ENCODE measurements around the gene IGSF3.
A peak's percentile ranks its signal among the peaks of the same experiment; 100 is the strongest.
"Not testable (repeated sequence)": the region's sequence is repeated elsewhere in the genome, so short reads cannot be mapped to it uniquely, and the experiment has no call there.

IGSF3 gene

DNA sequence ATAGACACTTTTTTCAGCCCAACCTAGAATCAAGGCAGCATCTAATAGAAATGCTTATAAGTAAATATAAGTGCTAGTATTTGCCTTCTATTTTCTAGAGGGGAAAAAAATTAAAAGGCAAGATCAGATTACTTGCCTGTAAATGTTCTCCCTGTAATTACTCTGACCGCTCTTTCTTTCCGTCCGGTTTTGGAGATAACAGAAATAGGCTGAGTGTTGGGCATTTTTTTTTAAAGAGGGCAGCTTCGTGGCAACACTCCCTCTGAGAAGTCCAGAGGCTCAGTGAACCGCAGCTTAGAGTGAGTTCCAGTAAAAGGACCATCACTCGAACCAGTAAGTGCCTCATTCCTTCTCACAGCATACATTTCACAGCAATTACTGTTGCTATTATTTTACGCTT, 40.6 kb downstream of the IGSF3 start:
- not testable (repeated sequence) for DNase-seq

DNA sequence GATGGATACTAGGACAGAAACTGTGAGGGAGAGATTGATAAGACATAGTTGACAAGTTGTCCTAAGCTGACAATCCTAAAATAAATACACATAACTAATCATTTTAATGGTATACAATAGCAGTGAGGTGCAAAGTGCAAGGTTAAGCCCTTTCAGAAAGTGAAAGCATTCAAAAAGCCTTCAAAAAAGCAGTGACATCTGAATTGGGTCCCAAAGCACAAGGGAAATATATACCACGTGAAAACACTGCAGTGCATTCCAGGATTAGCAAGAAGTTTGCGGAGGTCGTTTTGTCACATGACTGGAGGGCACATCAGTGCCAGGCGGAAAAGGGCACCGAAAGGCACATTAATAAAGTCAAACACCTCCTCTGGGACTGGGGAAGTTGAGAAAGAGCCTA, 42.4 kb downstream of the IGSF3 start:
- DNase-seq = not testable (repeated sequence)

DNA sequence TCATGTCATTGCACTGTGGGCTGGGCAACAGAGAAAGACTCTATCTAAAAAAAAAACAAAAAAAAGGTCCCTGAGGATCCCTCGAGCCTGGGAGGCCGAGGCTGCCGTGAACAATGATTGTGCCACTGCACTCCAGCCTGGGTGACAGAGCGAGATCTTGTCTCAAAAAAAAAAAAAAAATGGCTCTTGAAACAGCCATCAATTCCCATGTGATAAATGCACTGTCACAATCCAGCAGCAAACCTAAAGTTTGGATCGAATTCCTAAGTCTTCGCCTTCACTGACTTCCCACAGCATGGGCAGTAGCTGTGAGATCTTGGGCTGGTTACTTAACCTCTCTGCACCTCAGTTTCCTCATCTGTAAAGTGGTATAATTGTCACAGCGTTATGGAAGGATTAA, 43.5 kb downstream of the IGSF3 start:
- no peak for DNase-seq

DNA sequence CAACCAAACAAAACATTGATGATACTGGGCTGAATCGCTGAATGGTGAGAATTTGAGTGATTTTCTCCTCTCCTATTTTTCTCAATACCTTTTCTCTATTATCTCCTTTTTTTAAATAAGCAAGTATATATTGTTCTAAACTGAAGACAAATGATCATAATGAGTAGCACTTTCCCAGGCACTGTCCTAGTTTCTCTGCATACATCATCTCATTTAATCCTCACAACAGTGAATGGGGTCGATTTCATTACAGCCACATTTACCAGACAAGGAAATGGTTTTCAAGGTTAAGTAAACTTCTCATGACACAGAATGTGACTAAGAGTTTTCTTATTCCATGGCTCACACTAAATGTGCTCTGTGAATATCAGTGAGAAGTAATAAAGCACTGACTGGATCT, 45.0 kb downstream of the IGSF3 start:
- not testable (repeated sequence) for DNase-seq

DNA sequence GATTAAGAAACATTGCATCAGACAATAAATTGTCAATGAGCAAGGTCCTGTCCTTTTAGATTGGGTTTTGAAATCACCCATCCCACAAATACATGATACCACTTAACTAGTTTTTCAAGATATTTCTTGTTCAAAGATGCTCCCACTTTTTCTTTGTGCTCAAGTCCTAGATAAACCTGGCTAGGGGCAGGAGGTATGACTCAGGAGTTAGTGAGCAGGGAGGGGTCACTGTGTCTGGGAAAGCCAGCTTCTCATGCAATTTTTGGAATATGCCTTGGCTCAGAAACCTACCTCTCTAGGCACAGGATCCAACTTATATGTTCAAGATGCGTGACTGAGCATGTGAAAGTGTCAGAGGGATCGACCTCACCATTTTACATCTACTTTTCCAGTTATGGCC, 45.8 kb downstream of the IGSF3 start:
- not testable (repeated sequence) for DNase-seq

DNA sequence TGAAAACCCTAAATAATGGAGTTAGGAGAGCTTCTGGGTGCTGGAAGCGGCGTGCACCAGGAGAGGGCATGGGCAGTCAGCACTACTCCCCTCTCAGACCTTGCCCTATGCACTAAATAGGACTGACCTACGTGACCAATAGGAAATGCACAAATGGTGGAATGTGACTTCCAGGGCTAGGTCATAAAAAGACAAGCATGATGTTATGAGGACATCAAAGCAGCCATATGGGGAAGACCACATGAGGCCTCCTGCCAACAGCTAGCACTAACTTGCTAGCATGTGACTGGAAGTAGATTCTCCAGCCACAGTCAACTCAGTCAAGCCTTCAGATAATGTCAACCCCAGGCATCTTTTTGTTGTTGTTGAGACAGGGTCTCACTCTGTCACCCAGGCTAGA, 47.1 kb downstream of the IGSF3 start:
- not testable (repeated sequence) for DNase-seq

DNA sequence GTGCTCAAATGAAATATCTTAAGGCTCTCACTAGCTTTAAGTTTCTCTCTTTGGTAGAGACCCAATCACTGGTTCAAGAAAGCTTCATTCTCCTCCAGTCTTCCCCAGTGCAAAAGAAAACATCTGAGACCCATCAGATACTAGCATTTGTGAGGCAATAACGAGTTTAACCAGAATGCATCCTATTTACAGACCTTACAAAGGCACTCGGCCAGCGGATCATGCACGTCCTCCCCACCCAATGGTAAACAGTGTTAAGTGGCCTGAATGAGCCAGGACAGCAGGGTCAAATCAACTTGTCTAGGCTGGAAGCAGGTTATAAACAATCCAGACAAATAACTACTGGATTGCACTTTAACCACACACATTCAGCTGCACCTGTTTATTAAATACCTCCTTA, 48.4 kb downstream of the IGSF3 start:
- DNase-seq = not testable (repeated sequence)

DNA sequence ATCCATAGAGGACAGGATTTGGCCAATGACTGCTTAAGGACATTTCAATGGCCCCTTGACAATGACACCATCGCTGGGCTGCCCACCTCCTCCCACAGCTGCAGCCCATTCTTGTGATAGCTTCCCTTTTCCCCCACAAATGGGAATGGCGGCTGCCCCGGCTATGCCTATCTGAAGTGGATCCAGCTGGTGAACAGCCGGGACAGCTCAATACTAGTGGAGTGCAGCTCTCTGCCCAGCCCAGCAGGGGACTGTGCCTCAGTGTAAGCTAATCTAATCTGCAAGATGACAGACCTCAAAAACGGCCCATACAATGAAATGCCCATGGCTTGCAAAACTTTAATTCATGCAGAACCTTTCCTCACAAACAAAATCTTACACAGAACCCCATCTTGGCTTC, 49.7 kb downstream of the IGSF3 start:
- DNase-seq = not testable (repeated sequence)

DNA sequence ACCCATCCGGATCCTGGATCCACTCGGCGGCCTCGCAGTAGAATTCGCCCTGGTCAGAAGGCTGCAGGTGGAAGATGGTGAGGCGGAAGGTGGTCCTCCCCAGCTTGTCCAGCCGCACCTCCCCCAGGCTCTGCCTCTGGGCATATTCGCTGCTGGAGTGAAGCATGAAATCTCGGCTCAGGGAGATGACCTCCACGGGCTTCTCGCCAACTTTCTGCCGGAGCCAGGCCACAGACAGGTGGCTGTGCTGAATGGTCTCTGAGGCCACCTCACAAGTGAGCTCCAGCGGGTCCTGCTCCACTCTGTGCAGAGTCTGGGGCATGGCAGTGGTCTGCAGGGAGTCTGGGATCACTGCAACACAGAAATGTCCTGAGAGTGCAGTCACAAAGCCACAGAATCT, 53.7 kb downstream of the IGSF3 start:
- not testable (repeated sequence) for DNase-seq

DNA sequence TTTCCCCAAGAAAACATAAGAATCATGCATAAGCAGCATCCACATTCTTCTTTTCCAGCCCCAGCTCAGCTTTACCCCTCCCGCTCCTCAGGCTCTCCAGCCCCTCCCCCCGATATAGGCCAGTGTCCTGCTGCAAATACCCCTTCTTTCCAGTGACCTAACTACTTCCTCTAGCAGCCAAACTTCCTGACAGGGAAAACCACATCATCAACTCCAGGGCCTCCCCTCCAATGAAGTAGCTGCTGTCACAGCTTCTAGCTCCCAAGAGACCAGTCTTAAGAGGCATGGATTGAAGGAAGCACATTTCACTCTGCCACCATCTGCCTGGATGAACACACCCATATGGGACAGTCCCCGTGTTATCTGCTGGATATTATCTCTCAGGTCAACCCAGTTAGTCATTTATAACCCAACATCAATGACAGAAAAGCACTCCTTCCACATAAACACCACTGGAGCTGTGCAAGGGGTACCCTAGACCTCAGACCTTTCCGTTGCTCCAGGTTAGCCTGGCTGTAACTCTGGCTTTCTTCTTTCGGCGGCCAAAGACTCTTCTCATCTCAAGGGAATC, 57.6 kb downstream of the IGSF3 start:
- DNase-seq = not testable (repeated sequence)

DNA sequence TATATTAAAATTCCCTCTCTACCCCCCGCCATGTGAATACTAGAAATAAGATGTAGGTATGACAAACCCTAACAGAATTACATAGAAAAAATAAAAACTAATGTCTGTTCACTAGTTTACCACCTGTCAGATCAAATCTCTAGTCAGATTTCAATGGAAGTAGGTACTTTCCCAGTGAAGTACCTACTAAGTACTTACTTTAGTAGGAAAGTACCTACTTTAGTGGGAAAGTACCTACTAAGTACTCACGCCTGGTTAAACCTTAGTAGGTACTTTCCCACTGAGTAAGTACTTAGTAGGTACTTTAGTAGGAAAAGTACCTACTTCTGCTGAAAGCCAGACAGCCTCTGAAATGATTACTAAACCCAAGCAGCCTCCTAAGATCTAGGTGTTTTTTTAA, 58.7 kb downstream of the IGSF3 start:
- DNase-seq = peak; percentile 23

DNA sequence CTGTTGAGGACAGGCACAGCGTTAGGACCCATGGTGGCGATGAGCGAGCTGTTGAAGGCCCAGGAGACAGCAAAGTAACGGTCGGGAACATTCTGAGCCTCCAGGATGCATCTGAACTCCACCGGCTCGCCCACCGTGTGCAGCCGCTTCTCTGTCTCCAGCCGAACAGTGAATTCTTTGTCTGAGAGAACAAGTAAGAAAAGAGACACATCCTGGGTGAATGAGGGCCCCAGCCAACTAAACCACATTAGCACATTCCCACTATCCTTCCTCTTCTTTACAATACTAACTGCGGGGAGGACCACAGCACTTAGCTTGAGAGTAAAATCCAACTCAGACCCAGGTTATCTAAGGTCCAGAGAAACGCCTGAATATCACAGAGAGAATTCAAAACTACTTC, 59.4 kb downstream of the IGSF3 start:
- DNase-seq = not testable (repeated sequence)

DNA sequence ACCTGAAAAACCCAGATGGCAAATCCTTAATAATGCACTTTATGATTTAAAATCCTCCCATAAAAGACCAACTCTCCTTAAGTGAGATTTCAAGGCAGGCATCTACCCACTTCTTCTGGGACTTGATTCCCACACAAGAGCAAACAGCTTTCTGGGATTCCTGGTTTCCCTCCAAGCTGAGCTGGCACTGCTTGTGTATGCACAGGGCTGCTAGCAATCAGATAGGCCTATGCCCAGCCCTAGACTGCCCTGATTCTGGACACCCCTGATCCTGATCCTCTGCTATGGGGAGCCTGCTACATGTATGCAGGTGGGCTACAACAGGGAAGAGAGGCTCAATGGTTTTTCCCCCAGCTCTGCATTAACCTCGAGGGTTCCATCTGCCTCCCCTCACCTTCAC, 60.1 kb downstream of the IGSF3 start:
- DNase-seq = not testable (repeated sequence)

DNA sequence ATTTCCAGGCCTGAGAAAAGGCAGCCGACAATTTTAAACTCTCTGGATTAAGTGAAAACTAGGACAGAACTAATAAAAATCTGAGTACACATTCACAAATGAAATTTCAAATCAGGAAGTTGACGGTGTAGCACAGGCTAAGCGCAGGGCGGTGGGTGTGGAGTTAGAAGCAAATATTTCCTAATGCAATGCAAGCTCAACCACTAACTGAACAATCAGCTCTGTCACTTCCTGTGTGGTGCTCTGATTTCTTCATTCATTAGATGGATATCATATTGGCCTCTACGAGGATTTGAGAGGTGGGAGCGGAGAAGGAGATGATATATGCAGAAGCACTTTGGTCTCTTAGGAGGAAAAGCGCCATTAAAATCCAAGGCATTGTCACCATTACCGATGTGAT, 61.5 kb downstream of the IGSF3 start:
- DNase-seq = peak; percentile 14

DNA sequence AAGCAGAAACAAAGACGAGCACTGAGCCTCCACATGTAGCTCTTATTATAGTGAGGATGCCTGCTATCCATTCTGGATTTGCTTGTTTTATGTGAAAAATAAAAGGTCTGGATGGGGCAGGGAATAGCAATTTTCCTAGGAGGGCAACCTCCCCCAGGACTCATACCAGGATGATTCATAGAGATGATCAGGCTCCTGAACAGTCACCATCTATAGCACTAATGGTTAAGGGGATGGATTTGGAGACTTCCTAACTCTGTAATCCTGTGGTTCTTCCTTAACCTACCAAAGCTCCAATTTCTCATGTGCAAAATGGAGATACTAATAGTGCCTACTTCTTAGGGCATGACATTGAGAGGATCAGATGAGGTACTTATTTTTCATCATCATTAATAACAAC, 62.2 kb downstream of the IGSF3 start:
- DNase-seq = no peak

DNA sequence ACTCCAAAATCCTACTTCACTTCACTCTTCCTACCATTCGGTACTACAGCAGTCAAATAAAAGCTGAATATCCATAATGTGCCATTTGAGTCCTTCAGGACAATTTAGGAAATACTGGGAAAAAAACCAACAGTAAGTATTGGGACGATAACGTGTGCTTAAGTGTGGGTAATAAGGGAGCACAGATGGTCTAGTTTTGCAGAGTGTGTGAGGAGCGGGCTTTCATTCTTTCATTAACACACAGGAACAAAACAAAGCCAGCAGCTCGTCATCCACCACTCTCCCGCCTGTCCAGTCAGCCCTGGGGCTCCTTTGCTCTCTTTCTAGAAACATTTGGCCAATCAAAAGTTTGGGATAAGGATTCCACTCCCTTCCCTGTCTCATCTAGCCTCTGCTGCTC, 63.1 kb downstream of the IGSF3 start:
- not testable (repeated sequence) for DNase-seq

DNA sequence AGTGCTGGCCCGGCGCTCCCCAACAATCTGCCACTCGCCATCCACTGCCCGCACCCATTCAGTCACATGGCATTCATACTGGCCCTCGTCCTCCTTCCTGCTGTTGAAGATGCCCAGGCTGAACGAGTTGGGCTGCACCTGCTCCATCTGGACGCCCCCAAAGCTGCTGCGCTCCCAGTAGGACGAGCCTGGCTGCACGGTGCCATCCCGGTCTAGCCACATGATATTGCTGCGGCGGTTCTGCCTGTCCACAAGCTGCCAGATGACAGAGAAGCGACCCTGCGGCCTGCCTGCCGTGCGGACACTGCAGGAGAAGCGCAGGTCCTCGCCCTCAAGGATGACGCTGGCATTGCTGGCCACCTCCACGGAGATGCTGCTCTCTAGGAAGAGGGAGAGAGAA, 63.9 kb downstream of the IGSF3 start:
- DNase-seq = not testable (repeated sequence)

DNA sequence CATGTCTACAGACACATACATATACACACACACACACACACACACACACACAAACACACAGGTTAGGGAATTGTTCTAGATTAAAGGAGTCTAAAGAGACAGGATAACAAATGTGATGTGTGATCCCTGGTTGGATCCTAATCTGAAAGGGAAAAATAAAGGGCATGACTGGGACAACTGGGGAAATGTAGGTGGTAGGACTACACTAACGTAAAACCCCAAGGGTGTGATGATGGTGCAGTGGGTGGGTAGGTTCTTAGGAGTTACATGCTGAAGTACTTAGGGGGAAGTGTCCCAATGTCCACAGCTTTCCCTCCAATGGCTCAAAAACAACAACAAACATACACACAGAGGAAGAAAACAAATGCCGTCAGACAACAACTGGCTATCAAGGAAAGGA, 68.2 kb downstream of the IGSF3 start:
- not testable (repeated sequence) for DNase-seq

DNA sequence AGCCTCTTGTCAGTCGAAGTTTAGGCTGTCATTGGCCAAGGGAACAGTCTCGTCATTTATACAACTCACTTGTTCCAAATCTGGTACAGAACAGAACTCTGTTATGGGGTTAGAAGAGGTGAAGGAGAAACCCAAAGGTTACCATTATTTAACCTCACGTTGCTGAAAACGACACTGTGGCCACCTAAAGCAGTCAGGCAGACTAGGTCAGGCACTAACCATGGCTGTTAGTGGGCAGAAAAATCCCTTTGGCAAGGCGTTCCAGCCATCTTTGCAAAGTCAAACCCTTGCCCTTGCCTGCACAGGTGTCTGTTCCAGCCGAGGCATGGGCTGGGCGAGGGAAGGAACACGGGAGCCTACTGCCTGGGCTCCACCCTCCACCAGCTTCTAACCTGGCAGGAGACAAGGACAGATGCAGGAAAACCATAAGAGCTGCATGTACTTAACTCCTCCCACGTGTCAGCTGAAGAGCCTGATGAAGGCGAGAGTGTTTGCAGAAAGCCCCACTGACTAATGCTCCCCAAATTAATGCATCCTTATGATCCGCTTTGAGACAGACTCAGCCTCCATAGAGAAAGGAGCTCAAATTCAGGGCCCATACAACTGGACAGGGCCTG, 69.0 kb downstream of the IGSF3 start:
- DNase-seq = not testable (repeated sequence)

DNA sequence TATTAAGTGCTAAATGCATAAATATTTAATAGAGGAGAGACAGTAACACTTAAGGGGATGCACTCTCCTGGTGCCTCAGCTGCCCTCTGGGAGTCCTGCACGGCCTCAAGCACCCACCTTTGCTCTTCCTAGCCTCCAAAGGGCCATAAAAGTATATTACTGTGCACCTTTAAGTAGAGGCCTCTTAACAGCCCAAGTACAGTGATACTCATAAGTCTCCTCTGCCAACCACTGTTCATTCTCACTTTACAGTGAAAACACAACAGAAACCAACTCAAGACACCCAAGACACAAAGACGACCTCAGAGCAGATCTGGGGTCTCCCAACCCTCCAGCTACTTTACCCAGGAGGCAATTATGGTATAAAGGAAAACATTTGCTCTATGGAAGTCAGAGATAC, 70.1 kb downstream of the IGSF3 start:
- peak; percentile 43 for DNase-seq

DNA sequence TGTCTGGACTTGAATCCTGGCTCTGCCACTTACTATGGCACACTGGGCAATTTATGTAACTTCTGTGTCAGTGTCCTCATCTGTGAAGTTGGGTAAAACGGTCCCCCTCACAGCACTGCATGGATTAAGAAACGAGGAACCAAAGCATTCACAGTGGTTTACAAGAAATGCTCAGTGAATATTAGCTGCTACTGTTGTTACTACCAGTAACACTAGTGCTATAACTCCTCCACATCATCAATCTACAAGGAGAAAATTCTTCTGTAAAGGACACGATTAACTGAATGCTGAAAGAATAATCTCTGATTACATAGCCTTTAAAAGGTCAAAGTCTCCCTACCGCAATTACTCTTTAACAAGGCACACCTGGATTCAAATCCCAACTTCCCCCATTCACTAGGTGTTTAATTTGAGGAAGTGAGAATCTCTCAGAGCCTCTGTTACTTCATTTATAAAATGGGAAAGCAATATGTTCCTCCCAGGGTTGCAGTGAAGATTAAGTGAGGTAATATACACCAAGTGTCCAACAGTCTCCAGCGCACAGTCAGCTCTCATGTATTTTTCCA, 70.7 kb downstream of the IGSF3 start:
- not testable (repeated sequence) for DNase-seq

DNA sequence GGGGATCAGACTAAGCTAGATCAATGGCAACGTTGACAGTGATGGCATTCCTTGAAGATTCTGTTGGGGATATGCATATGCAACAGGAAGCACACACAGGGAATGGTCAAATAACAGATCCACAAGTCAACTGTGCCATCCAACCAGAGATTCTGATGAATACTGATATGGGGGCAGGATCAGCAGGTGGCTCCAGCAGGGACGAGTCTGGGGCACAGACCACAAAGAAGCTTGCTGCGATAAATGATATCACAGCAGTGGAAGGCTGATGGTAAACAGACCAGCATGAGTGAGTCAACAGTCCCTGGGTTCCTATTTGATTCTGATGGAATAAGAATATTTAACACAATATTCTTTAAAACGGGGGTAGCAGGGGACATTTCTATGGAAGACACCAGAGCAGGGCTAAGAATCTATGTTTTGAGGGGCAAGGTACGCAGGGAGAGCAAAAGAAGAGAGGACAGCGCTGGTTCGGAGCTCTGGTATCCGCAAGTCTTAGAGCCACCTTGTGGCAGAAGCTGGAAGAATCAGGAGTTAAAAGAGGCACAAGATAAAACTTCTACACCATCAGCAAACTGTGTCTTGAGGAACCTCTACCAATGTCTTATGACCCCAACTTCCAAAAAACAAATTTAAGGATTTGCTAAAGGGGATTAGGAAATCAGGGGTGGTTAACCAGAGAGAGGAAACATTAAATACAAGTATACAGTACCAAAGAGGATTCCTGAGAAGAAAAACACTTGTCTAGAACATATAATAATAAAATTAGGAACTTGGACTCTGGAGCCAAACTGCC, 71.4 kb downstream of the IGSF3 start:
- DNase-seq = peak; percentile 41

DNA sequence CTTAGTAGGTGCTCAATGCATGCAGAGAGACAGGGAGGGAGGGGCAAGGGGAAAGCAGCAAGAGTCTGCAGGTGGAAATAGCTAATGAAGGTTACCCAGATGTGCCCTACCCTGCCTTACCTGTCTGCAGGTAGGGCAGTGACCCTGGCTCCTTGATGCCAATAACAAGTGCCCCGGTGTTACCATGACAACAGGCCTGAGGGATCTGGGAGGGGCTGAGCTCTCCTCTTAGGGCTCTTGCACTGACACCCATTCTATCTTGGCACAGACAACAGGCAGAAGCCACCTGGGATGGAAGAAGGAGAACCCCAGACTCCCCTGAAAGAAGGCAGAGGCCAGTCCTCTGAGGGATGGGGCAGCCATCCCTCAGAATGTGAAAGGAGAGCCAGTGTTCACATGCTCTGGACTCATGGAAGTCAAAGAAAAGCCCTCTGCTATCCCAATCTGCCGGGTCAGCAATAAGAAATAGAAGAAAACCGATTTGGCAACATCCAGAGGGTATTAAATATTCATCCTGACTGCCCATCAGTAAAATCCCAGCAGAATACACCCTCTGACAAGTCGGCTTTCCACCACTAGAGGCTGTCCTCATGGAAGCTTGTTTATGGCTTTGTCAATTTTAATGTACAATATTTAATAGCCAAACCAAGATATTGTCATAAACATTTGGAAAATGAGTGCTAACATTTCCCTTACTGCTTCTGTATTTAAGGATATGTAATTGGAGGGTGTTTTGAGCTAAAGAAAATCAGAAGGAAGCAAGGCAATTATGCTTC, 72.3 kb downstream of the IGSF3 start:
- not testable (repeated sequence) for DNase-seq

All from activated CD4-positive, alpha-beta T cell treated with anti-CD3 and anti-CD28 coated beads, Interleukin-10, Interleukin-2, amounts not matched to agents 100 ng/mL and 50 ng/mL, durations not matched to agents 16 hours and 8 hours (primary cell).